ENCODE measurements around the gene C16orf82.

GRCh38 chr16:27046958-27047518, 19.7 kb upstream of the C16orf82 start:
- no peak for TF ChIP-seq GATA3 (IDR thresholded peaks at IDR 0.05; ENCODE audit: low read depth, low read length)
- no peak for TF ChIP-seq GATA2 (IDR thresholded peaks at IDR 0.05; ENCODE audit: low read depth, low read length)

All from SH-SY5Y (cell line).